Heart left ventricle (tissue), 16 donors: ENCODE measurements around the gene GREB1. TPM values are rescaled to one million over a fixed set of nuclear protein-coding genes. Genes with fewer than 3 reads are reported as not detected.

ENCODE experiments used
- ATAC-seq, 4 donors: fragments of 200-7000 bp; cut with Tn5 transposase; one replicate each; pipeline ENCODE4 v1.9.1; 2020 to 2022; ENCODE audit warnings: moderate library complexity in 4 of 4, mild to moderate bottlenecking in 3 of 4, moderate number of reproducible peaks in 1 of 4
- DNase-seq, 5 donors: peaks; one replicate each; pipeline ENCODE4 v3.0.0-alpha.2; 2020
- H3K27ac ChIP-seq, 12 donors: fragments of 200-600 bp; sonication (generic) in 4 of 12; one replicate each; pipeline versions ENCODE4 v1.5.0 to v1.8.0; 2016 to 2022; ENCODE audit warnings: mild to moderate bottlenecking in 2 of 12
- H3K27me3 ChIP-seq, 9 donors: fragments of 200-600 bp; sonication (generic) in 2 of 9; one replicate each; pipeline versions ENCODE4 v1.5.1 to v1.8.0; 2016 to 2022; ENCODE audit warnings: mild to moderate bottlenecking in 3 of 9
- H3K36me3 ChIP-seq, 9 donors: fragments of 200-600 bp; sonication (generic) in 2 of 9; one replicate each; pipeline versions ENCODE4 v1.5.0 to v1.8.0; 2018 to 2022; ENCODE audit warnings: mild to moderate bottlenecking in 2 of 9
- H3K4me1 ChIP-seq, 12 donors: fragments of 200-600 bp; sonication (generic) in 4 of 12; one replicate each; pipeline versions ENCODE4 v1.5.0 to v1.8.0; 2016 to 2022; ENCODE audit warnings: mild to moderate bottlenecking in 3 of 12
- H3K4me3 ChIP-seq, 12 donors: fragments of 200-600 bp; sonication (generic) in 4 of 12; one replicate each; pipeline versions ENCODE4 v1.5.0 to v1.8.0; 2017 to 2022; ENCODE audit warnings: mild to moderate bottlenecking in 9 of 12, moderate library complexity in 4 of 12
- H3K9me3 ChIP-seq, 12 donors: fragments of 200-600 bp; sonication (generic) in 4 of 12; one replicate each; pipeline versions ENCODE4 v1.5.0 to v1.8.0; 2016 to 2022; ENCODE audit warnings: mild to moderate bottlenecking in 1 of 12
- POLR2A ChIP-seq, 2 donors: fragments of 450-650 bp; IDR thresholded peaks; one replicate each; pipeline ENCODE4 v1.6.1; 2017; ENCODE audit warnings: antibody characterized with exemption in 2 of 2, mild to moderate bottlenecking in 2 of 2, moderate library complexity in 2 of 2
- WGBS, 4 donors: extraction: QIAGEN DNeasy Blood & Tissue Kit in 2 of 4; methylation state at CpG; one replicate each; pipeline versions ENCODE4 v1.1.5 to v1.1.7; 2013 to 2018; 5-methylcytosine and 5-hydroxymethylcytosine counted together
- intact Hi-C, 10 donors: fragments of 100-400 bp; cut with DNase I; formaldehyde crosslinking; loops; one replicate each; pipeline versions ENCODE4 v1.11.1 to v1.14.2; 2022
- polyA plus RNA-seq, 2 donors: library from polyadenylated mRNA; stranded (reverse); fragments of 200-250 nt; gene quantifications; one replicate each; pipeline ENCODE4 v1.2.3, GENCODE V29; 2013
- total RNA-seq, 9 donors: library from RNA; depleted of rRNA in 2 of 9; stranded (reverse); fragments of >200 nt in 2 of 9; fragmentation: NEBNext Ultra II Directional in 3 of 9; extraction: Animal tissue kit (Norgen Biotek cat#: 25700) in 3 of 9; gene quantifications; one replicate each; pipeline versions ENCODE4 v1.1.0 to v1.2.4, GENCODE V29; 2016 to 2023
- TF ChIP-seq, protein P1 (sequence below), 12 donors: fragments of 200-600 bp; sonication (generic) in 4 of 12; IDR thresholded peaks; one replicate each; pipeline versions ENCODE4 v1.5.0 to v1.8.0; 2018 to 2022; ENCODE audit warnings: antibody characterized with exemption in 12 of 12, mild to moderate bottlenecking in 5 of 12
- donor health status: ischemic (EF 13 %, LVEDD 7.1; RV severe dilation, severe dysfunction).
- donor health status: healthy with polysubstance abuse.
- donor health status: DM: no; HTN: yes; CAD: no.
- donor health status: DM: no; HTN: no; CAD: no.
- donor health status: ischemic (EF 25% LVEDD 6.9; RV normal size, moderate dysfunction).
- donor health status: ischemic (EF 25% LVEDD 5.7; RV mildly dilated, moderate dysfunction).
- donor health status: healthy.
- donor health status: DM: yes; HTN: yes; CAD: no.
- donor health status: ischemic (EF 35%, LVEDD 5.7; RV mildly dilated, moderate dysfunction).
- donor health status: nonischemic (EF 11% LVEDD 7.7; RV severe dilation, severe dysfunction).
- donor health status: DM: yes; HTN: yes; CAD: no.
- donor health status: PGD.
- donor health status: ischemic (EF 29% LVEDD 5.4; RV normal size, mild dysfunction).
- donor health status: nonischemic (EF 23%, LVEDD 6.1; RV moderate dilation, normal function).

The GREB1 gene
- total and polyA plus RNA-seq, 11 donors, result 1.4 to 11.5 (median 5.6) TPM

DNA sequence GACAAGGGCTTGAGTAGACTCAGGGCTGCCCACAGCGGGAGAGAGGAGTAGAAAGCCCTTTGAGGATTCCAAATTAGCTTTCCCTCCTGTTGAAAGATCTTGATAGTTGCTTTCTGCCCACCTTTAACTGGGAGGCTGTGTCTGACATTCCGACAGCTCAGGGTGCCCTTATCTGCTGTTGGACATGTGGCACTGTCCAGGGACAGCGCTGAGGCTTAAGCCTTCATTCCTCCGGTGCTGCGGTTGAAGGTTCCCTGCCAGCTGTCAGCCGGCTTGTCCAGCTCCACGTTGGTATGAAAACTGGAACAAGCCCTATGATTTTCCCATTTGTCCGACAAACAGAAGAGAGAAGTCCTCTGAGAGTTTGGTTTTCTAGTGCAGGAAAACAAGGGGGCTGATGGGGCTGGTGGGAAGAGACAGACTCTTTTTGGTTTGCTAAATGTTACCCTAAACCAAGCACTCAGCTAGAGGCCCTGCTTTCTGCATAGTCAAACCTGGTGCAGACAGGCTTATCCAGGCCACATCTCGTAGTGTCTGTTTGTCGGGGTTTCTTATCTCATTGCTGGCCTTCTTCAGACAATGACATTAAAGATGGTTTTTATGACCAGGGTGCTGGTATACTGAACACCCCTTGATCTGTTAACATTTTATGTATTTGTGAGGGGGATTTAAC is 24.5 kb downstream of the GREB1 start:
- DNase-seq, result peak in 2 of 5 donors; percentile 47 to 53
- peak overlapping the region in 3 of 12 donors; percentile 9 to 38 (median 24) for H3K27ac ChIP-seq
- intact Hi-C loops, result no loop called here
- H3K4me1 ChIP-seq, result peaks cover 0 to 14% (median under 1%) of the 10 kb centered on the region in 12 donors
- no peaks in the 10 kb centered on the region for H3K36me3 ChIP-seq
- H3K27me3 ChIP-seq, result peaks cover 0 to 14% (median 0%) of the 10 kb centered on the region in 9 donors
- H3K9me3 ChIP-seq, result no peaks in the 10 kb centered on the region
- no peak for TF ChIP-seq POLR2A (IDR thresholded peaks at IDR 0.05)
- TF ChIP-seq, protein P1, sequence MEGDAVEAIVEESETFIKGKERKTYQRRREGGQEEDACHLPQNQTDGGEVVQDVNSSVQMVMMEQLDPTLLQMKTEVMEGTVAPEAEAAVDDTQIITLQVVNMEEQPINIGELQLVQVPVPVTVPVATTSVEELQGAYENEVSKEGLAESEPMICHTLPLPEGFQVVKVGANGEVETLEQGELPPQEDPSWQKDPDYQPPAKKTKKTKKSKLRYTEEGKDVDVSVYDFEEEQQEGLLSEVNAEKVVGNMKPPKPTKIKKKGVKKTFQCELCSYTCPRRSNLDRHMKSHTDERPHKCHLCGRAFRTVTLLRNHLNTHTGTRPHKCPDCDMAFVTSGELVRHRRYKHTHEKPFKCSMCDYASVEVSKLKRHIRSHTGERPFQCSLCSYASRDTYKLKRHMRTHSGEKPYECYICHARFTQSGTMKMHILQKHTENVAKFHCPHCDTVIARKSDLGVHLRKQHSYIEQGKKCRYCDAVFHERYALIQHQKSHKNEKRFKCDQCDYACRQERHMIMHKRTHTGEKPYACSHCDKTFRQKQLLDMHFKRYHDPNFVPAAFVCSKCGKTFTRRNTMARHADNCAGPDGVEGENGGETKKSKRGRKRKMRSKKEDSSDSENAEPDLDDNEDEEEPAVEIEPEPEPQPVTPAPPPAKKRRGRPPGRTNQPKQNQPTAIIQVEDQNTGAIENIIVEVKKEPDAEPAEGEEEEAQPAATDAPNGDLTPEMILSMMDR (IDR thresholded peaks at IDR 0.05), result no peak
- ATAC-seq, result peak; percentile 85 to 91 (median 86)
- 35 to 44% (median 40%) methylated on average over 9 to 10 of the region's 10 CpGs for WGBS, 4 donors
- no peak overlapping the region for H3K4me3 ChIP-seq

DNA sequence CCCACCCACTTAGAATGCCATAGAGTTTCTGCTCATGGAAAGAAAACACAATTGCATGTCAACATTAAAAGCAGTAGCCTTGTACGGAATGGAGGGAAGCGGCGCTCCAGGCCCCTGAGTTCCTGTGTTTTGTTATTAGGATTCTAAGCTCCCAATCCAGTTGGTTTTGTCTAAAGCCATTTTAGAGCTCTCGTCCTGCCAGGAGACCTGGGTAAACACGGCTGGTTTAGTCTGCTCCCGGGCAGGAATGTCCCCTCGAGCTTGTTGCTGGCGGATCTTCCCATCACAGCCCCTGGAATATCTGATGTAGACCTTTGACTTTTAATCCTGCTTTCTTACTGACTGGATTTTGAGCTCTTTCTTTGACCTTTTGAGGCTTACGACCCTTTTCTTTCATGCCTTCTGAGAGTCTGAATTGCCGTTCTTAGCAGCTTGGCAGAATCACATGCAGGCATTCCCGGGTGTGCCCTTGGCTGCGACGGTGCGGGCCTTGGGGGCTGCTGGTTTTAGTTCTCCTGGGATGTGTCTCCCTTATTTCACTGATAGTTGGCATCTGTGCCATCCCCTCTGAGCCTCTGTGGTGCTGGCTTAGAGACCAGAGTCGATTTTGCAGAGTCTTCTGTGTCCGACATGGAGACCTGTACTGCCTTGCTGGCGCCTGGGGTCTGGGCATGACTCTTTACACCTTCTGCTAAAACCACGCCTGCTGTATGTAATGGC is 25.4 kb downstream of the GREB1 start:
- no peaks in the 10 kb centered on the region for H3K9me3 ChIP-seq
- H3K36me3 ChIP-seq, result no peaks in the 10 kb centered on the region
- H3K4me1 ChIP-seq, result peaks cover 0 to 14% (median under 1%) of the 10 kb centered on the region in 12 donors
- peak in 1 of 4 donors; percentile 25 for ATAC-seq
- no peak overlapping the region for H3K27ac ChIP-seq
- H3K27me3 ChIP-seq, result peaks cover 0 to 14% (median 0%) of the 10 kb centered on the region in 9 donors
- 75 to 80% (median 77%) methylated on average over 18 of the region's 18 CpGs for WGBS, 4 donors
- intact Hi-C loops, result no loop called here
- no peak for DNase-seq
- no peak overlapping the region for H3K4me3 ChIP-seq
- TF ChIP-seq POLR2A (IDR thresholded peaks at IDR 0.05), result no peak
- TF ChIP-seq, protein P1 (IDR thresholded peaks at IDR 0.05), result no peak

DNA sequence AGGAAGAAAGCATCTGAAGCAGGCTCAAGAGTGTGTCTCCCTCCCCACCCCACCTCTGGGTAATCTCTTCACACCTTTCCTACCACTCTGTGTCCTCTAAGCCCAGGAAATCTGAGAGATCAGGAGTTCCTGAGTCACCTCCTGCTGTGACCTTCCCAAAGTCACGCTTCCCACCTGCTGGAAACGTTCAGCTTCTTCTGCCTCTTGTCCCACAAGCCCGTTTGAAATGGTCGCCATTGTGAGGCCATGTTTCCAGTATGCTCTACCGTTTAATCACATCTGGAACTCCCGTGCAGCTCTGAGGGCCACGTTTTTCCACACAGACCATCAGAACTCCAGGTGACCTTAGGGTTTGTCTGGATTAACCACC is 25.9 kb downstream of the GREB1 start:
- no peak overlapping the region for H3K4me3 ChIP-seq
- 71 to 78% (median 75%) methylated on average over 7 of the region's 7 CpGs for WGBS, 4 donors
- no peaks in the 10 kb centered on the region for H3K36me3 ChIP-seq
- DNase-seq (no peak), ATAC-seq (no peak)
- TF ChIP-seq POLR2A (IDR thresholded peaks at IDR 0.05), result no peak
- TF ChIP-seq, protein P1 (IDR thresholded peaks at IDR 0.05), result no peak
- H3K27ac ChIP-seq, result no peak overlapping the region
- intact Hi-C loops, result no loop called here
- peaks cover 0 to 14% (median 0%) of the 10 kb centered on the region in 12 donors for H3K4me1 ChIP-seq
- H3K27me3 ChIP-seq, result peaks cover 0 to 14% (median 0%) of the 10 kb centered on the region in 9 donors
- H3K9me3 ChIP-seq, result no peaks in the 10 kb centered on the region

DNA sequence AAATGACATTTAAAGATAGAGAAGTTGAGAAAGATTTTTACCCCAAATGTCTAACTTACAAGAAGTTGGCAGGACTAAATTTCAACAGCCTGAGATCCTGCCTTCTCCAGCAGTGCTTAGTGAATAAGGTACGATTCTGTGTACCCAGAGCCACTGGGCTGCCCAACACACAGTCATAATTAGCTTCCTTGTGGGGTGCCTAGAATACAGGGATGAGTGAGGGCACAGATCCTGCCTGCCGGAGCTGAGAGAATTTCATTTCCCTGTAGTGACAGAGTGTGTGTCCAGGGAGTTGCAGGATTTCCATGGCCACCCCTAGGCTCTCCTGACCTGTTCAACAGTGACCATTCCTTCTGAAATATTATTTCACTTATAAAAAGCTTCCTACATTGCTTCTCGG is 27.0 kb downstream of the GREB1 start:
- Histone ChIP-seq H3K9me3 (no peaks in the 10 kb centered on the region), H3K4me1 (peaks cover 0 to 14% (median 0%) of the 10 kb centered on the region in 12 donors), H3K36me3 (no peaks in the 10 kb centered on the region), H3K27me3 (peaks cover 0 to 9% (median 0%) of the 10 kb centered on the region in 9 donors), H3K27ac (no peak overlapping the region), H3K4me3 (no peak overlapping the region)
- no peak for TF ChIP-seq POLR2A (IDR thresholded peaks at IDR 0.05)
- TF ChIP-seq, protein P1 (IDR thresholded peaks at IDR 0.05), result no peak
- intact Hi-C loops, result no loop called here
- WGBS, 4 donors, result 81 to 84% (median 83%) methylated on average over 3 of the region's 3 CpGs
- DNase-seq (no peak), ATAC-seq (no peak)
